K562 (cell line): ENCODE measurements around the gene WDR47. TPM values are rescaled to one million over a fixed set of nuclear protein-coding genes. Genes with fewer than 3 reads are reported as not detected.

ENCODE experiments used
- ATAC-seq: fragments of 200-7000 bp; cut with Tn5 transposase; 3 replicates; pipeline ENCODE4 v1.9.1; 2020; ENCODE audit warnings: moderate library complexity
- BruUV-seq: library from RNA; stranded (reverse); fragments of 400-500 nt; replicated peaks from 2 replicates; lab custom pipeline; 2021; lab: Mats Ljungman, UMichigan
- CTCF ChIA-PET: fragments of 300-600 bp; formaldehyde crosslinking; extraction: SDS; loops from one replicate; lab custom pipeline; 2021; ENCODE audit warnings: low intra/inter-chr PET ratio; lab: Yijun Ruan, JAX
- POLR2A ChIA-PET: fragments of 300-600, 350-650 bp; sonication (Branson Sonifier 250); formaldehyde crosslinking; extraction: SDS; loops from one replicate; lab custom pipeline; 2021; ENCODE audit warnings: antibody characterized with exemption, inconsistent platforms; lab: Yijun Ruan, JAX
- DNase-seq, 4 experiments: peaks; one replicate each; pipeline versions ENCODE4 v3.0.0 to v3.0.0-alpha.2; 2011 to 2018; ENCODE audit warnings: low spot score in 3 of 4, mixed read lengths in 3 of 4; ENCODE audit errors: extremely low read depth in 1 of 4
- FAIRE-seq: peaks from 2 replicates; lab custom pipeline; 2011; peaks lifted over from hg19 to GRCh38; lab: Jason Lieb, UNC
- H2AFZ ChIP-seq: 2 replicates; pipeline ENCODE4 v1.6.0; 2011; ENCODE audit warnings: low read depth, low read length, control low read depth, inconsistent platforms
- H3K27ac ChIP-seq: fragments of 200-600 bp; 3 replicates; pipeline ENCODE4 v1.8.0; 2011; ENCODE audit warnings: low read depth, mild to moderate bottlenecking, control low read depth, inconsistent platforms, low read length, moderate library complexity, mixed read lengths; ENCODE audit errors: extremely low read depth
- H3K27me3 ChIP-seq, 2 experiments: fragments of 300-600 bp in 1 of 2; 2 replicates in 1 of 2; 3 replicates in 1 of 2; pipeline versions ENCODE4 v1.6.0 to v1.8.0; 2011; ENCODE audit warnings: inconsistent platforms in 2 of 2, low read length in 2 of 2, mild to moderate bottlenecking in 1 of 2, mixed read lengths in 1 of 2, moderate library complexity in 1 of 2; ENCODE audit not compliant: control insufficient read depth in 2 of 2, insufficient read depth in 2 of 2
- H3K36me3 ChIP-seq: fragments of 300-600 bp; 3 replicates; pipeline ENCODE4 v1.8.0; 2011; ENCODE audit warnings: mild to moderate bottlenecking, low read length, inconsistent platforms; ENCODE audit not compliant: control insufficient read depth, insufficient read depth
- H3K4me1 ChIP-seq, 2 experiments: fragments of 200-600 bp in 1 of 2; replicated peaks in 1 of 2; 2 replicates in 1 of 2; 3 replicates in 1 of 2; pipeline versions ENCODE4 v1.5.1 to v1.8.0; 2011; ENCODE audit warnings: inconsistent platforms in 2 of 2, low read length in 2 of 2, mild to moderate bottlenecking in 1 of 2, mixed read lengths in 1 of 2, moderate library complexity in 1 of 2; ENCODE audit not compliant: control insufficient read depth in 2 of 2, insufficient read depth in 2 of 2
- H3K4me2 ChIP-seq: 2 replicates; pipeline ENCODE4 v1.6.1; 2011; ENCODE audit warnings: low read length, control low read depth, inconsistent platforms, mixed read lengths; ENCODE audit not compliant: insufficient read depth
- H3K4me3 ChIP-seq: fragments of 200-600 bp; sonication (generic), shearing (Covaris generic); 2 replicates; pipeline ENCODE4 v1.5.1; 2016; ENCODE audit warnings: control low read depth, inconsistent platforms
- H3K79me2 ChIP-seq: fragments of 200-600 bp; 3 replicates; pipeline ENCODE4 v1.8.0; 2011; ENCODE audit warnings: low read length, inconsistent platforms; ENCODE audit not compliant: control insufficient read depth, insufficient read depth
- H3K9ac ChIP-seq, 2 experiments: 2 replicates each; pipeline versions ENCODE4 v1.6.0 to v1.6.1; 2011; ENCODE audit warnings: low read depth in 2 of 2, low read length in 2 of 2, control low read depth in 1 of 2, inconsistent platforms in 1 of 2, mild to moderate bottlenecking in 1 of 2, mixed read lengths in 1 of 2; ENCODE audit not compliant: insufficient read depth in 1 of 2
- H3K9me1 ChIP-seq: one replicate; pipeline ENCODE4 v1.6.0; 2011; ENCODE audit warnings: inconsistent platforms, mild to moderate bottlenecking, low read length, moderate library complexity; ENCODE audit not compliant: control insufficient read depth, insufficient read depth
- H3K9me3 ChIP-seq: replicated peaks from 2 replicates; pipeline ENCODE4 v1.5.1; 2011; ENCODE audit warnings: low read depth, low read length, inconsistent platforms; ENCODE audit not compliant: control insufficient read depth, insufficient read depth
- H4K20me1 ChIP-seq: replicated peaks from 2 replicates; pipeline ENCODE4 v1.6.1; 2011; ENCODE audit warnings: low read length, inconsistent platforms, mixed read lengths; ENCODE audit not compliant: control insufficient read depth, insufficient read depth
- CBX2 ChIP-seq: fragments of 200-600 bp; sonication (generic); IDR thresholded peaks from one replicate; pipeline ENCODE4 v1.6.1; 2012; ENCODE audit warnings: mild to moderate bottlenecking, low read length, inconsistent platforms; ENCODE audit not compliant: insufficient read depth, poor library complexity, severe bottlenecking
- CHD1 ChIP-seq: fragments of 200-600 bp; sonication (generic); IDR thresholded peaks from one replicate; pipeline ENCODE4 v1.6.1; 2012; ENCODE audit warnings: mild to moderate bottlenecking, moderate library complexity, low read length, inconsistent platforms
- ESRRA ChIP-seq: fragments of 450-650 bp; IDR thresholded peaks from 2 replicates; pipeline ENCODE4 v1.6.1; 2014; ENCODE audit warnings: low read depth, mild to moderate bottlenecking, moderate library complexity, borderline replicate concordance
- ETV1 ChIP-seq: fragments of 450-650 bp; conservative IDR thresholded peaks from 2 replicates; pipeline ENCODE4 v1.6.1; 2016; ENCODE audit warnings: missing genetic modification characterization, control low read depth, low read depth, missing compliant biosample characterization
- FOS ChIP-seq: IDR thresholded peaks from 3 replicates; pipeline ENCODE4 v1.6.1; 2011; ENCODE audit not compliant: insufficient read length; ENCODE audit errors: extremely low read depth
- FOSL1 ChIP-seq: fragments of 200-800 bp; sonication (Bioruptor generic); conservative IDR thresholded peaks from 2 replicates; pipeline ENCODE4 v1.6.1; 2016; ENCODE audit warnings: missing genetic modification characterization, missing compliant biosample characterization
- HMGN3 ChIP-seq: IDR thresholded peaks from 2 replicates; pipeline ENCODE4 v1.6.1; 2011; ENCODE audit warnings: borderline replicate concordance, low read depth, mild to moderate bottlenecking, mixed read lengths, low read length; ENCODE audit not compliant: insufficient read length; ENCODE audit errors: extremely low read depth
- IFI16 ChIP-seq: fragments of 250-450 bp; sonication (Bioruptor Pico); IDR thresholded peaks from 2 replicates; pipeline ENCODE4 v2.1.2; 2022; ENCODE audit warnings: mild to moderate bottlenecking, inconsistent platforms
- KDM1A ChIP-seq, 2 experiments: fragments of 450-650 bp; IDR thresholded peaks; 2 replicates each; pipeline ENCODE4 v1.6.1; 2016; ENCODE audit warnings: mild to moderate bottlenecking in 2 of 2
- KLF16 ChIP-seq: IDR thresholded peaks from 2 replicates; pipeline ENCODE4 v1.6.1; 2016; ENCODE audit warnings: antibody characterized with exemption
- NR2C2 ChIP-seq, 2 experiments: fragments of 200-800 bp in 1 of 2; sonication (Bioruptor generic) in 1 of 2; sonication (generic) in 1 of 2; formaldehyde crosslinking in 1 of 2; IDR thresholded peaks; 2 replicates each; pipeline versions ENCODE4 v1.6.1 to v1.8.0; 2016 to 2022; ENCODE audit warnings: mild to moderate bottlenecking in 1 of 2, missing compliant biosample characterization in 1 of 2, missing genetic modification characterization in 1 of 2, missing genetic modification reagents in 1 of 2
- POLR2AphosphoS5 ChIP-seq: IDR thresholded peaks from 2 replicates; pipeline ENCODE4 v1.6.1; 2011; ENCODE audit warnings: mild to moderate bottlenecking, low read depth, low read length, moderate library complexity; ENCODE audit not compliant: control insufficient read depth, insufficient read depth
- RBM17 ChIP-seq: fragments of 200-400 bp; formaldehyde crosslinking; IDR thresholded peaks from 2 replicates; pipeline ENCODE4 v1.6.1; 2017; ENCODE audit warnings: low read depth, mild to moderate bottlenecking, low read length, borderline replicate concordance
- STAG1 ChIP-seq: sonication (generic); formaldehyde crosslinking; IDR thresholded peaks from 2 replicates; pipeline ENCODE4 v1.5.0; 2020; ENCODE audit warnings: missing genetic modification reagents, borderline replicate concordance
- TCF7 ChIP-seq: sonication (generic); IDR thresholded peaks from 2 replicates; pipeline ENCODE4 v1.6.1; 2016; ENCODE audit warnings: antibody characterized with exemption, borderline replicate concordance
- YBX1 ChIP-seq: fragments of 450-650 bp; IDR thresholded peaks from 2 replicates; pipeline ENCODE4 v1.7.1; 2016; ENCODE audit warnings: mild to moderate bottlenecking
- WGBS: fragments of 100-300 bp; shearing (Covaris generic); methylation state at CpG from one replicate; pipeline ENCODE4 v1.1.6; 2016; ENCODE audit warnings: low coverage, mixed read lengths; ENCODE audit not compliant: insufficient coverage; ENCODE audit errors: missing lambda C conversion rate; 5-methylcytosine and 5-hydroxymethylcytosine counted together
- in situ Hi-C: fragments of 300-500 bp; cut with MboI; formaldehyde crosslinking; loops from 4 replicates; pipeline ENCODE4 v1.15.0; 2018; ENCODE audit warnings: inconsistent platforms, mixed read lengths
- intact Hi-C: fragments of 100-400 bp; cut with micrococcal nuclease; formaldehyde crosslinking; loops from 2 replicates; pipeline ENCODE4 v1.14.2; 2022
- polyA plus RNA-seq, 8 experiments: library from polyadenylated mRNA; depleted of rRNA in 4 of 8; stranded (reverse) in 5 of 8; unstranded in 3 of 8; fragments of >200 nt; fragmentation: Nextera tagmentation in 2 of 8; fragmentation: Illumina TruSeq in 1 of 8; extraction: Ambion mirVana in 2 of 8; extraction: Trizol in 1 of 8; gene quantifications; 2 replicates each; pipeline versions ENCODE4 v1.2.1 to v1.2.3, GENCODE V29; 2011 to 2014; ENCODE audit warnings: inconsistent platforms in 1 of 8, missing spikeins in 1 of 8
- total RNA-seq, 7 experiments: library from RNA; depleted of rRNA in 6 of 7; stranded (reverse); fragments of >200 nt in 6 of 7; fragmentation: Illumina TruSeq in 2 of 7; extraction: Trizol in 2 of 7; gene quantifications; 2 replicates each; pipeline versions ENCODE4 v1.2.1 to v1.2.3, GENCODE V29; 2011 to 2021; ENCODE audit warnings: low replicate concordance in 1 of 7
- TF ChIP-seq, protein P1 (sequence below): fragments of 250-450 bp; sonication (Bioruptor Pico); IDR thresholded peaks from 2 replicates; pipeline ENCODE4 v1.9.0; 2021; ENCODE audit warnings: mild to moderate bottlenecking

The WDR47 gene
- total and polyA plus RNA-seq, 9 of the 15 experiments (the other 6 are each of a cell fraction or from before 2014, with no cell fraction given): 1.3 to 10.1 (median 4.9) TPM

DNA sequence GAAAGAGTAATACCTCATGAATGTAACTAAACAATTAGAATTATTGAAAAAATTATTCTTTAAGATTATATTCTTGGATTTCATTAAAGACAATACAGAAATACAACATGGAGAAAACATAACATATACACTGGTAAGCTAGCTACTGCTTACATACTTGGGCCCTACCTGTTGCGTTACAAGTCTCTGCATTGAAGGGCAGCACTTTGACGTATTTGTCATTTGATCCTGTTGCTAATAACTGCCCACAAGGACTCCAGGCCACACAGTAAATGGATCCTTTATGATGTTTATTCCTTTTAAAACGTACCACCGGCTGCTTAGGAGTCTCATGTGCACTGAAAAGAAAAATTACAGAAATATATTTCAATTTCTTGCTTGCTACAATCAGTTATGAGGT, 58.8 kb downstream of the WDR47 start:
- H3K9ac ChIP-seq: no peak overlapping the region
- BruUV-seq: no TSS peak
- H3K9me1 ChIP-seq: no peaks in the 10 kb centered on the region
- POLR2A ChIA-PET: interaction anchor here (0.9 to 1.5 kb wide), 2 partner anchors 21 to 22 kb away, joined by 3 to 5 read pairs; no protein-coding TSS in a partner anchor
- H3K27ac ChIP-seq: no peak overlapping the region
- H3K4me2 ChIP-seq: no peak overlapping the region
- peaks cover 8% of the 10 kb centered on the region for H3K36me3 ChIP-seq
- FAIRE-seq (no peak), DNase-seq (no peak), ATAC-seq (no peak)
- H3K79me2 ChIP-seq: no peaks in the 10 kb centered on the region
- intact Hi-C loops: no loop called here
- H3K9me3 ChIP-seq: no peaks in the 10 kb centered on the region
- no peaks in the 10 kb centered on the region for H3K27me3 ChIP-seq
- in situ Hi-C loops: no loop called here
- no peaks in the 10 kb centered on the region for H4K20me1 ChIP-seq
- CTCF ChIA-PET: no interaction called here
- no peak overlapping the region for H3K4me3 ChIP-seq
- WGBS: 60% methylated on average over 4 of the region's 4 CpGs
- TF ChIP-seq HMGN3 (no peak), KDM1A (IDR thresholded peaks at IDR 0.05) (no peak), YBX1 (no peak), STAG1 (CRISPR knock-in tag) (no peak), CBX2 (no peak), TCF7 (no peak), ETV1 (no peak), FOSL1 (no peak), FOS (no peak), ESRRA (no peak), KLF16 (no peak), RBM17 (no peak), POLR2AphosphoS5 (no peak), NR2C2 (CRISPR knock-in tag; IDR thresholded peaks at IDR 0.05) (no peak), NR2C2 (tag; IDR thresholded peaks at IDR 0.05) (no peak), IFI16 (CRISPR knock-in tag) (no peak), CHD1 (no peak)
- TF ChIP-seq, protein P1, sequence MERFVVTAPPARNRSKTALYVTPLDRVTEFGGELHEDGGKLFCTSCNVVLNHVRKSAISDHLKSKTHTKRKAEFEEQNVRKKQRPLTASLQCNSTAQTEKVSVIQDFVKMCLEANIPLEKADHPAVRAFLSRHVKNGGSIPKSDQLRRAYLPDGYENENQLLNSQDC: no peak
- no peaks in the 10 kb centered on the region for H3K4me1 ChIP-seq
- H2AFZ ChIP-seq: no peak overlapping the region
